CD4-positive, alpha-beta memory T cell (primary cell): ENCODE data around the gene OAF. TPM values are rescaled to one million over a fixed set of nuclear protein-coding genes. Genes with fewer than 3 reads are reported as not detected.
A peak's percentile ranks its signal among the peaks of the same experiment; 100 is the strongest.

Experiments
- CTCF ChIA-PET: fragments of 350-600 bp; sonication (Branson Sonifier 250); formaldehyde crosslinking; loops from one replicate; lab custom pipeline; 2021; ENCODE audit warnings: inconsistent platforms; ENCODE audit not compliant: partially characterized antibody; lab: Charles Lee
- POLR2A ChIA-PET: fragments of 350-600 bp; sonication (Branson Sonifier 250); formaldehyde crosslinking; loops from one replicate; lab custom pipeline; 2021; ENCODE audit not compliant: partially characterized antibody; lab: Charles Lee
- DNase-seq, 5 donors: peaks; one replicate each; pipeline versions ENCODE4 v3.0.0 to v3.0.0-alpha.2; 2020 to 2022; ENCODE audit warnings: mixed read lengths in 1 of 5
- H3K27ac ChIP-seq: one replicate; pipeline ENCODE4 v1.7.0; 2013; ENCODE audit warnings: low read depth, low read length
- H3K27me3 ChIP-seq: 2 replicates; pipeline ENCODE4 v1.7.0; 2013; ENCODE audit warnings: mild to moderate bottlenecking, low read length, moderate library complexity; ENCODE audit not compliant: insufficient read depth
- H3K36me3 ChIP-seq: 2 replicates; pipeline ENCODE4 v1.7.0; 2013; ENCODE audit warnings: mild to moderate bottlenecking, low read length, moderate library complexity; ENCODE audit not compliant: insufficient read depth
- H3K4me1 ChIP-seq: 2 replicates; pipeline ENCODE4 v1.7.0; 2013; ENCODE audit warnings: mild to moderate bottlenecking, low read length, moderate library complexity; ENCODE audit not compliant: insufficient read depth
- H3K4me3 ChIP-seq, 2 donors: one replicate each; pipeline ENCODE4 v1.7.0; 2013; ENCODE audit warnings: low read length in 2 of 2, mild to moderate bottlenecking in 1 of 2
- H3K9me3 ChIP-seq, 2 donors: one replicate each; pipeline ENCODE4 v1.7.0; 2013; ENCODE audit warnings: low read length in 2 of 2, control low read depth in 1 of 2; ENCODE audit not compliant: control insufficient read depth in 1 of 2
- H3K27ac Mint-ChIP-seq, 7 donors: one replicate each; pipeline ENCODE4 v1.8.0; 2020 to 2021; ENCODE audit warnings: mixed read lengths in 7 of 7, mild to moderate bottlenecking in 6 of 7, inconsistent platforms in 3 of 7, moderate library complexity in 3 of 7
- H3K27me3 Mint-ChIP-seq, 2 donors: one replicate each; pipeline ENCODE4 v1.8.0; 2020 to 2021; ENCODE audit warnings: mixed read lengths in 2 of 2
- H3K36me3 Mint-ChIP-seq, 2 donors: one replicate each; pipeline ENCODE4 v1.8.0; 2020 to 2021; ENCODE audit warnings: mixed read lengths in 2 of 2, inconsistent platforms in 1 of 2, mild to moderate bottlenecking in 1 of 2
- H3K4me1 Mint-ChIP-seq, 4 donors: one replicate each; pipeline ENCODE4 v1.8.0; 2020 to 2021; ENCODE audit warnings: mixed read lengths in 4 of 4, mild to moderate bottlenecking in 1 of 4
- H3K4me3 Mint-ChIP-seq, 8 donors: one replicate each; pipeline ENCODE4 v1.8.0; 2020 to 2021; ENCODE audit warnings: mixed read lengths in 8 of 8, mild to moderate bottlenecking in 7 of 8, moderate library complexity in 6 of 8, inconsistent platforms in 3 of 8
- H3K9me3 Mint-ChIP-seq, 8 donors: one replicate each; pipeline ENCODE4 v1.8.0; 2020 to 2021; ENCODE audit warnings: mixed read lengths in 8 of 8, mild to moderate bottlenecking in 5 of 8, inconsistent platforms in 3 of 8, moderate library complexity in 1 of 8
- intact Hi-C: fragments of 100-400 bp; cut with micrococcal nuclease; formaldehyde crosslinking; loops from one replicate; pipeline ENCODE4 v1.15.1; 2023
- polyA plus RNA-seq, 2 donors: library from polyadenylated mRNA; unstranded; fragments of 300-500 nt; fragmentation: Illumina TruSeq; gene quantifications; one replicate each; pipeline ENCODE4 v1.2.3, GENCODE V29; 2021
- total RNA-seq, 2 experiments: library from RNA; stranded (reverse); gene quantifications; one replicate each; pipeline ENCODE4 v1.2.3, GENCODE V29; 2021

OAF gene
- total and polyA plus RNA-seq, 4 experiments from 2014 or later: 1.3 to 2.6 (median 1.7) TPM

DNA sequence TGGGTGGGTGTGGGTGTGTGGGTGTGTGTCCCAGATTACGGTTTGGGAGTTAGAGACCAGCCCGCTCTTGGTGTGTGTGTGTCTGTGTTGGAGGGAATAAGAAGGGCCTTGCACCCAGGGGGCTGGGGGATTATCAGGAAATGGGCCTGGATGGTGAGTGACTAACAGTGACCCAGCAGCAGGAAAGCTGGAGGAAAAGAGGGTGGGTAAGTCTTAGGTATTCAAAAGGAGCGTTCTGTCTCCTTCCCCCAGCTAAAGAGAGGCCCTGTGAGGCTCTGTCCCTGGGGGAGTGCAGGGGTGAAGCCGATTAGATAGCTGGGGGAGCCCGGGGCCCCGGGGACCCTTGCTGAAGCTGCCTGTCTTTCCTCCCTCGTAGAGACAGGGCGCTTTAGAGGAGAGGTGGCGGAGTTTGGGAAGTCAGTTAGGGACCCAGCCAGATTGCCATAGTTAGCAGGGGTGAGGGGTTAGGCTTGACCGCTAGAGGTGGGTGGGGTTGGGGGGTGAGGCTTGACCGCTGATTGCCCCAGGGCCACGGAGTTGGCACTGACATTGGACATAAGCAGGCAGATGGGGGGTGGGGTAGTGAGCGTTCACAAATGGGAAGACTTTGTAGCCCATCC is 1.5 kb downstream of the OAF start:
- intact Hi-C loops: no loop called here
- Mint-ChIP-seq H3K27ac (peak overlapping the region in 2 of 7 donors; percentile 10 to 46), H3K4me3 (peak overlapping the region; percentile 59 to 75 (median 66)), H3K9me3 (no peaks in the 10 kb centered on the region), H3K36me3 (peaks cover 0 to 6% of the 10 kb centered on the region in 2 donors), H3K27me3 (peaks cover 21 to 22% of the 10 kb centered on the region in 2 donors), H3K4me1 (peaks cover 8 to 14% (median 12%) of the 10 kb centered on the region in 4 donors)
- Histone ChIP-seq H3K36me3 (no peaks in the 10 kb centered on the region), H3K4me1 (peaks cover 12% of the 10 kb centered on the region), H3K27me3 (peaks cover 4% of the 10 kb centered on the region), H3K9me3 (no peaks in the 10 kb centered on the region), H3K4me3 (no peak overlapping the region), H3K27ac (no peak overlapping the region)
- POLR2A ChIA-PET: no interaction called here
- DNase-seq: no peak
- CTCF ChIA-PET: no interaction called here

DNA sequence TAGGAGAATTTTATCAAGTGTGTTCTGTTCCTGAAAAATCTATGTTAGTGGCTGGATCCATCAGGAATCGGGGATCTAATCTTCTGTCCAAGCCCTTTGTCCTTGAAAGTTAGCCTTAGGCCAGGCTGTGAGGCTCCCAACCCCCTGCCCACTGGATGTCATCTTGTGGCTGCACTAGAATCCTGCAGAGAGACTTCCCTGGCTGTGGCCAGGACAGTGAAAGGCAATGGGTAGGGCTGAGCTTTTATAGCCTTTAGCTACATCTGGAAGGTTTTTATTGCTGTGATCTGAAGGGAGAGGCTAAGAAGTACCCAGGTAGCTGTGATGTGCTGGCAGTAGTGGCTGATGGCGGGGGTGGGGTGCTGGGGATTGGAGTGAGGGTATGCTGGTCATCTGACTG is 2.1 kb downstream of the OAF start:
- Histone ChIP-seq H3K4me1 (peaks cover 12% of the 10 kb centered on the region), H3K27ac (no peak overlapping the region), H3K9me3 (no peaks in the 10 kb centered on the region), H3K27me3 (no peaks in the 10 kb centered on the region), H3K4me3 (no peak overlapping the region), H3K36me3 (no peaks in the 10 kb centered on the region)
- no peak for DNase-seq
- peaks cover 0 to 6% of the 10 kb centered on the region in 2 donors for H3K36me3 Mint-ChIP-seq
- no peak overlapping the region for H3K27ac Mint-ChIP-seq
- POLR2A ChIA-PET: no interaction called here
- H3K9me3 Mint-ChIP-seq: no peaks in the 10 kb centered on the region
- CTCF ChIA-PET: no interaction called here
- H3K27me3 Mint-ChIP-seq: peaks cover 16% of the 10 kb centered on the region in 2 donors
- intact Hi-C loops: no loop called here
- peak overlapping the region in 3 of 8 donors; percentile 20 to 40 (median 25) for H3K4me3 Mint-ChIP-seq
- H3K4me1 Mint-ChIP-seq: peaks cover 8 to 16% (median 12%) of the 10 kb centered on the region in 4 donors

DNA sequence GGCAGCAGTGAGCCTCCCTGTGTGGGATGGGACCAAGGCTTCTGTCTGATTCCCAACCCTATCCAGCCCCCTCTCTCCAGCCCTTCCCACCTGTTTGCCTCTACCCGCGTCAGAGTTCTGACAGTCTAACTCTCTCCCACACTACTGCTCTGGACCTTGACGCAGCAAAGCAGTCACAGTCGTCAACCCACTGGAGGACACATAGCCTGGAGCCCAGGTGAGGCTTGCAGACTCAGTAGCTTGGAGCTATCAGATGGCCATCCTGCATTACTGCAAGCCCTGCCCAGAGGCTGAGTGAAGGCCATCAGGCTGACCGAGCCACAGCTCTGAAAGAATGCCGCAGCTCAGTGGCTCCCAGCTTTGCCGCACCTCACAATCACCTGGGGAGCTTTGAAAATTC is 3.7 kb downstream of the OAF start:
- peaks cover 8 to 9% of the 10 kb centered on the region in 2 donors for H3K27me3 Mint-ChIP-seq
- peaks cover 0 to 6% of the 10 kb centered on the region in 2 donors for H3K36me3 Mint-ChIP-seq
- Histone ChIP-seq H3K4me1 (peaks cover 12% of the 10 kb centered on the region), H3K9me3 (no peaks in the 10 kb centered on the region), H3K27ac (no peak overlapping the region), H3K4me3 (no peak overlapping the region), H3K27me3 (no peaks in the 10 kb centered on the region), H3K36me3 (no peaks in the 10 kb centered on the region)
- ChIA-PET CTCF (interaction anchor here (1.1 kb wide), 1 partner anchor 17 kb away, joined by 3 read pairs; no protein-coding TSS in a partner anchor), POLR2A (no interaction called here)
- H3K9me3 Mint-ChIP-seq: no peaks in the 10 kb centered on the region
- H3K4me3 Mint-ChIP-seq: peak overlapping the region in 2 of 8 donors; percentile 36 to 40
- intact Hi-C loops: no loop called here
- peaks cover 6 to 15% (median 11%) of the 10 kb centered on the region in 4 donors for H3K4me1 Mint-ChIP-seq
- no peak for DNase-seq
- H3K27ac Mint-ChIP-seq: no peak overlapping the region

DNA sequence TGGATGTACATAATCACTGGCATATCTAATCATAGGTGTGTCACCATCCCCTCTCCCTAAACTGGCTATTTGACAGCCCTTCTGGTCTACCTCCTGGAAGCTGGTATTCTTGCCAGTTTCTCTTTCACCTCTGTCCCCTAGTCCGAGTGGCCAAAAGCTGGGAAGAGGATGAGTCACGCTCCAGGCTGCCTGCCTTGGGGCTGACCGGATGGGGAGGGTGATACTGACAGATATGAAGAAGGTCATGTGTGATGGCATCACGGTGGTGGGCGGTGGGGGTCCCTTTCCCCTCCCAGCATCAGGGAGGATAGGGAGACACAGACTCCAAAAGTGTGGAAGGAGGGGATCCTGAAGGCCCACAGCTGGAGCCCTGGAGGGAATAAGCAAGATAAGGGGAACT is 4.8 kb downstream of the OAF start:
- Mint-ChIP-seq H3K27me3 (peaks cover 5 to 9% of the 10 kb centered on the region in 2 donors), H3K9me3 (no peaks in the 10 kb centered on the region), H3K27ac (peak overlapping the region in 1 of 7 donors; percentile 59), H3K36me3 (peaks cover 0 to 2% of the 10 kb centered on the region in 2 donors), H3K4me3 (no peak overlapping the region), H3K4me1 (peaks cover 3 to 7% (median 5%) of the 10 kb centered on the region in 4 donors)
- Histone ChIP-seq H3K9me3 (no peaks in the 10 kb centered on the region), H3K27ac (no peak overlapping the region), H3K27me3 (no peaks in the 10 kb centered on the region), H3K4me1 (peaks cover 5% of the 10 kb centered on the region), H3K4me3 (no peak overlapping the region), H3K36me3 (no peaks in the 10 kb centered on the region)
- CTCF ChIA-PET: no interaction called here
- intact Hi-C loops: no loop called here
- DNase-seq: no peak
- POLR2A ChIA-PET: no interaction called here

DNA sequence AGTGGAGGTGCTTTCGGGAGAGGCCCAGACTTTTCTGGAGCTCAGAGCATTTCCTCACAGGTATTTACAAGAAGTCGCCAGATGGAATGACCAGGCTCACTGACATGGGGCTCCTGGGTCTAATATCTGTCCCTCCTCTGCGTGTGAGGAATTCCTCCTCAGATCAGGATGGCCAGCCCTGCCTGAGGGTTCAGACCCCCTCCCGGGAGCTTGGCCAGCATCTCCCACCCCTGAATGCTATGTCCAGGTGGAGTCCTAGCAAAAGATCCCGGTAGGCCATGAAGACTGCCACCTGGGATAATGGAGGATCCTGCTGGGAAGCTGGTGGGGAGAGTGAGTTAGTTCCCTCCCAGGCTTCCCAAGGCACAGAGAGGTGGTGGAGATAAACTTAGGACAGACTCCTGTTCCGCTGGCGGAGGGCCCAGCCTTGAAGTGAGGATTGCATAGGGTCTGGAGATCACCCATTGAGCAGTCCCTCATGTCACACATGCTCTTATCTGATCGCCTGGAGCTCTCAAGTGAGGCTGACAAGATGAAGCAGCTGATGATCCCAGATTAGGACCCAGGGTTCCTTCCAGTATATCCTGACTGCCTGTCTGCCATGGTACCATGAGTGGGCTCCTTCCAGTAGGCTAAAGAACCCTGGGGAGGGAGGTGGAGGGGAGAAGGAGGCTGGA is 5.7 kb downstream of the OAF start:
- Mint-ChIP-seq H3K36me3 (peaks cover 0 to 1% of the 10 kb centered on the region in 2 donors), H3K4me3 (no peak overlapping the region), H3K4me1 (peaks cover 1 to 5% (median 4%) of the 10 kb centered on the region in 4 donors), H3K27ac (no peak overlapping the region), H3K9me3 (no peaks in the 10 kb centered on the region), H3K27me3 (peaks cover 5 to 9% of the 10 kb centered on the region in 2 donors)
- Histone ChIP-seq H3K4me3 (no peak overlapping the region), H3K27ac (no peak overlapping the region), H3K4me1 (peaks cover 4% of the 10 kb centered on the region), H3K9me3 (no peaks in the 10 kb centered on the region), H3K27me3 (no peaks in the 10 kb centered on the region), H3K36me3 (no peaks in the 10 kb centered on the region)
- ChIA-PET CTCF (no interaction called here), POLR2A (no interaction called here)
- DNase-seq: no peak
- intact Hi-C loops: no loop called here

DNA sequence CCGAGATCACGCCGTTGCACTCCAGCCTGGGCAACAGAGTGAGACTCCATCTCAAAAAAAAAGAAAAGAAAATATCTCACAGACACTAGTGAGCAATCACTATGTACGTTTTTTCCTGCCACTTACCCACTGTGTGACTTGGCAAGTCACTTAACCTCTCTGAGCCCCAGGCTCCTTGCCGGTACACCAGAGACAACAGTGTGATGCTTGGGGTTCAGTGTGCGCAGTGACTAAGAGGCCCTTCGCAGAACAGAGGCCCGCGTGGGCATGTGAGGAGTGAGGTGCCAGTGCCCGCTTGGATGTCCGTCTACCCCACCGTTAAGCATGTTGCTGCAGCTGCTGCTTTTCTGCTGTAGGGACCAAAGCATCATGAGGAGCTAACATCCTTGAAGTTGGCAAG is 6.7 kb downstream of the OAF start:
- peaks cover 0 to 3% (median 0%) of the 10 kb centered on the region in 4 donors for H3K4me1 Mint-ChIP-seq
- no peaks in the 10 kb centered on the region for H3K27me3 ChIP-seq
- no peaks in the 10 kb centered on the region for H3K4me1 ChIP-seq
- H3K27ac Mint-ChIP-seq: no peak overlapping the region
- H3K9me3 ChIP-seq: no peaks in the 10 kb centered on the region
- H3K27me3 Mint-ChIP-seq: peaks cover 2 to 7% of the 10 kb centered on the region in 2 donors
- CTCF ChIA-PET: no interaction called here
- no peaks in the 10 kb centered on the region for H3K36me3 Mint-ChIP-seq
- POLR2A ChIA-PET: no interaction called here
- no peak overlapping the region for H3K4me3 Mint-ChIP-seq
- H3K4me3 ChIP-seq: no peak overlapping the region
- no peak for DNase-seq
- intact Hi-C loops: no loop called here
- H3K9me3 Mint-ChIP-seq: no peaks in the 10 kb centered on the region
- no peak overlapping the region for H3K27ac ChIP-seq
- H3K36me3 ChIP-seq: no peaks in the 10 kb centered on the region

DNA sequence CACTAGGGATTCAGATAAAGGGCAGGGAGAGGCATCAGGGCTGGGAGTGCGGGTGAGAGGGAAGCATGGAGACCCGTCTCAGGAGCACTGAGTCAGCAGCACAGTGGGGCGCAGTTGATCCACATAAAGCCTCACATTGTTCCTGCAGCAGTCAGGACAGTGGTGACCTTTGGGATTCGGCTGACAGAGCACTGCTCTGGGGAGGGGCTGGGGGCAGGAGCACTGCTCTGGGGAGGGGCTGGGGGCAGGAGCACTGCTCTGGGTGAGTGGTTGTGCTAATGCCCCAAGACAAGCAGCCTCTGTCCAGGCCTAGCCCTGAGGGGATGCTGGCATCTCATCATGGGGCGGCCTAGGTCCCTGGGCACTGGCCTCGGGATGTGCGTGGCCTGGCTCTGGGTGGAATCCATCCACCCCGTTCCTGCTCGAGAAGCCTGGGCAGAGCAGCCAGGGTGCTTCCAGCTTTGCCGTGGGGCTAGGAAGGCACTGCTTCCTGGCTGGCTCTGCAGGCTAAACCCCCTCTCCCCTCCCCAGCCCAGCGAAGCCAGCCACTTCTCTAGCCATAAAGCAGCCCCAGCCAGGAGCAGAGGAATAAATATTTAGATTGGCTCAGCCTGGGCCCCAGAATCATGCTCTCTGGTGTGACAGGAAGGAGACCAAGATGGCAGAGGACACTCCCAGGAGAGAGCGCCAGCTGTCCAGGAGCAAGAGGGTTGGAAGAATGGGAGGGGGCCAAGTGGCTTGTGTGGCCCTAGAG is 7.3 kb downstream of the OAF start:
- H3K27ac Mint-ChIP-seq: no peak overlapping the region
- Histone ChIP-seq H3K27me3 (no peaks in the 10 kb centered on the region), H3K27ac (no peak overlapping the region), H3K9me3 (no peaks in the 10 kb centered on the region), H3K4me1 (no peaks in the 10 kb centered on the region), H3K4me3 (no peak overlapping the region), H3K36me3 (no peaks in the 10 kb centered on the region)
- peaks cover 0 to 3% (median 0%) of the 10 kb centered on the region in 4 donors for H3K4me1 Mint-ChIP-seq
- intact Hi-C loops: no loop called here
- H3K36me3 Mint-ChIP-seq: no peaks in the 10 kb centered on the region
- no peak overlapping the region for H3K4me3 Mint-ChIP-seq
- peaks cover 2 to 7% of the 10 kb centered on the region in 2 donors for H3K27me3 Mint-ChIP-seq
- ChIA-PET CTCF (no interaction called here), POLR2A (no interaction called here)
- DNase-seq: no peak
- H3K9me3 Mint-ChIP-seq: no peaks in the 10 kb centered on the region
